Suprapubic skin (tissue), 4 donors: Measurements from ENCODE around the gene PYGB. TPM values are rescaled to one million over a fixed set of nuclear protein-coding genes. Genes with fewer than 3 reads are reported as not detected.
A peak's percentile ranks its signal among the peaks of the same experiment; 100 is the strongest.

Experiments used
- DNase-seq, 2 donors: peaks; one replicate each; pipeline ENCODE4 v3.0.0-alpha.2; 2019; ENCODE audit warnings: low spot score in 2 of 2
- H3K27ac ChIP-seq: fragments of 200-600 bp; sonication (generic); one replicate; pipeline ENCODE4 v1.5.1; 2019
- H3K27me3 ChIP-seq: fragments of 200-600 bp; sonication (generic); one replicate; pipeline ENCODE4 v1.5.1; 2019
- H3K36me3 ChIP-seq: fragments of 200-600 bp; sonication (generic); one replicate; pipeline ENCODE4 v1.5.1; 2019
- H3K4me1 ChIP-seq: fragments of 200-600 bp; sonication (generic); one replicate; pipeline ENCODE4 v1.5.1; 2019
- H3K4me3 ChIP-seq: fragments of 200-600 bp; sonication (generic); one replicate; pipeline ENCODE4 v1.5.1; 2019; ENCODE audit warnings: mild to moderate bottlenecking
- H3K9me3 ChIP-seq: fragments of 200-600 bp; sonication (generic); one replicate; pipeline ENCODE4 v1.5.1; 2019
- CTCF ChIP-seq, 2 donors: fragments of 200-600 bp in 1 of 2; fragments of 450-650 bp in 1 of 2; sonication (generic) in 1 of 2; IDR thresholded peaks; one replicate each; pipeline ENCODE4 v1.5.1; 2016 to 2019; ENCODE audit warnings: antibody characterized with exemption in 2 of 2, mild to moderate bottlenecking in 1 of 2, moderate library complexity in 1 of 2
- EP300 ChIP-seq: sonication (generic); formaldehyde crosslinking; IDR thresholded peaks from one replicate; pipeline ENCODE4 v1.6.1; 2017; ENCODE audit warnings: antibody characterized with exemption
- POLR2A ChIP-seq, 2 donors: fragments of 450-650 bp; IDR thresholded peaks; one replicate each; pipeline ENCODE4 v1.6.1; 2017; ENCODE audit warnings: antibody characterized with exemption in 2 of 2, mild to moderate bottlenecking in 2 of 2, moderate library complexity in 2 of 2
- POLR2AphosphoS5 ChIP-seq, 3 donors: sonication (generic); formaldehyde crosslinking; IDR thresholded peaks; one replicate each; pipeline ENCODE4 v1.6.1; 2017; ENCODE audit warnings: antibody characterized with exemption in 3 of 3
- WGBS: methylation state at CpG from one replicate; pipeline ENCODE4 v1.1.5; 2018; 5-methylcytosine and 5-hydroxymethylcytosine counted together
- total RNA-seq, 4 donors: library from RNA; depleted of rRNA; stranded (reverse); fragments of >200 nt; gene quantifications; one replicate each; pipeline ENCODE4 v1.1.0, GENCODE V29; 2016

Gene PYGB
- total RNA-seq, 4 donors from 2014 or later: 142 to 247 (median 198) TPM

- WGBS: 88% methylated on average over 10 of the region's 11 CpGs
- Histone ChIP-seq H3K27ac (peak overlapping the region; percentile 14), H3K27me3 (no peaks in the 10 kb centered on the region), H3K36me3 (peaks cover 37% of the 10 kb centered on the region), H3K4me3 (no peak overlapping the region), H3K9me3 (no peaks in the 10 kb centered on the region), H3K4me1 (peaks cover 8% of the 10 kb centered on the region)
- no peak for DNase-seq
- no peak for TF ChIP-seq CTCF (IDR thresholded peaks at IDR 0.05)
- no peak for TF ChIP-seq POLR2AphosphoS5 (IDR thresholded peaks at IDR 0.05)
- TF ChIP-seq EP300: no peak
- TF ChIP-seq POLR2A (IDR thresholded peaks at IDR 0.05): no peak
Observed at GRCh38 chr20:25319241-25320034, 71.6 kb downstream of the PYGB start.

GRCh38 chr20:25320035-25320800, 72.3 kb downstream of the PYGB start:
- no peak for TF ChIP-seq EP300
- TF ChIP-seq POLR2A (IDR thresholded peaks at IDR 0.05): no peak
- TF ChIP-seq CTCF (IDR thresholded peaks at IDR 0.05): no peak
- TF ChIP-seq POLR2AphosphoS5 (IDR thresholded peaks at IDR 0.05): no peak
- Histone ChIP-seq H3K4me1 (peaks cover 8% of the 10 kb centered on the region), H3K27ac (no peak overlapping the region), H3K36me3 (peaks cover 29% of the 10 kb centered on the region), H3K9me3 (no peaks in the 10 kb centered on the region), H3K4me3 (no peak overlapping the region), H3K27me3 (no peaks in the 10 kb centered on the region)
- WGBS: 77% methylated on average over 13 of the region's 13 CpGs
- DNase-seq: no peak

GRCh38 chr20:25321262-25321831, 73.5 kb downstream of the PYGB start:
- DNase-seq: no peak
- Histone ChIP-seq H3K9me3 (no peaks in the 10 kb centered on the region), H3K27me3 (no peaks in the 10 kb centered on the region), H3K36me3 (peaks cover 29% of the 10 kb centered on the region), H3K27ac (no peak overlapping the region), H3K4me3 (no peak overlapping the region), H3K4me1 (peaks cover 8% of the 10 kb centered on the region)
- WGBS: 90% methylated on average over 2 of the region's 5 CpGs
- no peak for TF ChIP-seq CTCF (IDR thresholded peaks at IDR 0.05)

GRCh38 chr20:25321991-25322390, 74.1 kb downstream of the PYGB start:
- no peak for DNase-seq
- no peak overlapping the region for H3K27ac ChIP-seq
- H3K36me3 ChIP-seq: peaks cover 29% of the 10 kb centered on the region
- H3K9me3 ChIP-seq: no peaks in the 10 kb centered on the region
- no peaks in the 10 kb centered on the region for H3K27me3 ChIP-seq
- no peak overlapping the region for H3K4me3 ChIP-seq
- WGBS: 79% methylated on average over 4 of the region's 4 CpGs
- H3K4me1 ChIP-seq: peaks cover 7% of the 10 kb centered on the region
- TF ChIP-seq POLR2A (IDR thresholded peaks at IDR 0.05): no peak
- TF ChIP-seq EP300: no peak
- no peak for TF ChIP-seq CTCF (IDR thresholded peaks at IDR 0.05)
